Measurements from ENCODE around the gene OR52D1. TPM values are rescaled to one million over a fixed set of nuclear protein-coding genes. Genes with fewer than 3 reads are reported as not detected.

OR52D1 gene
- total and polyA plus RNA-seq, 9 of the 15 experiments (the other 6 are each of a cell fraction or from before 2014, with no cell fraction given): 0.14 to 1.3 (median 0.97) TPM; not detected in 6

GRCh38 chr11:5489576-5490357, 1.3 kb downstream of the OR52D1 start:
- Histone ChIP-seq H3K9me1 (ENCODE audit: control insufficient read depth, insufficient read depth, low read length) (peaks cover 4% of the 10 kb centered on the region), H3K27me3 (ENCODE audit: control insufficient read depth in 2 of 2, insufficient read depth in 2 of 2, low read length in 2 of 2) (no peaks in the 10 kb centered on the region), H3K4me1 (replicated peaks in 1 of 2; ENCODE audit: control insufficient read depth in 2 of 2, insufficient read depth in 2 of 2, low read length in 2 of 2) (peaks cover 4 to 5% of the 10 kb centered on the region in 2 experiments; a peak in 1 of 5 replicates), H4K20me1 (replicated peaks; ENCODE audit: control insufficient read depth, insufficient read depth, low read length) (peaks cover 48% of the 10 kb centered on the region), H2AFZ (ENCODE audit: low read depth, low read length) (no peak overlapping the region), H3K27ac (ENCODE audit: extremely low read depth, low read depth, low read length) (no peak overlapping the region), H3K9ac (ENCODE audit: insufficient read depth in 1 of 2, low read depth in 2 of 2, low read length in 2 of 2) (no peak overlapping the region), H3K4me3 (no peak overlapping the region), H3K4me2 (ENCODE audit: insufficient read depth, low read length) (no peak overlapping the region), H3K79me2 (ENCODE audit: control insufficient read depth, insufficient read depth, low read length) (peaks cover 100% of the 10 kb centered on the region), H3K9me3 (replicated peaks; ENCODE audit: control insufficient read depth, insufficient read depth, low read depth, low read length) (no peaks in the 10 kb centered on the region), H3K36me3 (ENCODE audit: control insufficient read depth, insufficient read depth, low read length) (peaks cover 97% of the 10 kb centered on the region)
- no peak for DNase-seq (ENCODE audit: extremely low read depth in 1 of 4, low spot score in 3 of 4)
- intact Hi-C loops (cut with micrococcal nuclease): loop anchor here (10.0 kb wide), 1 partner anchor 405 kb away; the partner anchor contains the start of gene OR52E5
- in situ Hi-C loops (cut with MboI): no loop called here
- no TSS peak for BruUV-seq (replicated peaks)
- ChIA-PET CTCF (ENCODE audit: low intra/inter-chr PET ratio) (no interaction called here), POLR2A (interaction anchor here (0.6 to 1.2 kb wide), 3 partner anchors 15 to 184 kb away, joined by 3 to 4 read pairs (median 4); no protein-coding TSS in a partner anchor)
- ATAC-seq: no peak
- 57% methylated on average over 5 of the region's 5 CpGs for WGBS (ENCODE audit: insufficient coverage, low coverage, missing lambda C conversion rate)
- FAIRE-seq: no peak
- TF ChIP-seq RBM25 (IDR thresholded peaks at IDR 0.05; ENCODE audit: low read depth, low read length, severe bottlenecking) (peak; percentile 70), NR2F6 (CRISPR knock-in tag; IDR thresholded peaks at IDR 0.05) (no peak), BRF2 (IDR thresholded peaks at IDR 0.05; ENCODE audit: borderline replicate concordance, insufficient read depth, insufficient read length) (no peak), HMG20B (CRISPR knock-in tag; IDR thresholded peaks at IDR 0.05) (no peak), PHB2 (IDR thresholded peaks at IDR 0.05; ENCODE audit: low read depth) (no peak), IRF9 (tag; IDR thresholded peaks at IDR 0.05) (no peak), STAT5B (CRISPR knock-in tag; IDR thresholded peaks at IDR 0.05) (no peak), BCOR (IDR thresholded peaks at IDR 0.05) (0 out of 2 replicates have a peak, but pooled peaks have one; percentile 38), NR1H2 (CRISPR knock-in tag; IDR thresholded peaks at IDR 0.05) (no peak), ZBTB49 (CRISPR knock-in tag; IDR thresholded peaks at IDR 0.05; ENCODE audit: borderline replicate concordance) (no peak), POLR2AphosphoS5 (IDR thresholded peaks at IDR 0.05; ENCODE audit: control insufficient read depth, insufficient read depth, low read depth, low read length) (peak; percentile 55; the same call in 1 of the 2 replicates), ZNF79 (CRISPR knock-in tag; IDR thresholded peaks at IDR 0.05; ENCODE audit: low read depth) (no peak)

All from K562 (cell line).